ENCODE measurements around the gene PWP1.

The PWP1 gene

DNA sequence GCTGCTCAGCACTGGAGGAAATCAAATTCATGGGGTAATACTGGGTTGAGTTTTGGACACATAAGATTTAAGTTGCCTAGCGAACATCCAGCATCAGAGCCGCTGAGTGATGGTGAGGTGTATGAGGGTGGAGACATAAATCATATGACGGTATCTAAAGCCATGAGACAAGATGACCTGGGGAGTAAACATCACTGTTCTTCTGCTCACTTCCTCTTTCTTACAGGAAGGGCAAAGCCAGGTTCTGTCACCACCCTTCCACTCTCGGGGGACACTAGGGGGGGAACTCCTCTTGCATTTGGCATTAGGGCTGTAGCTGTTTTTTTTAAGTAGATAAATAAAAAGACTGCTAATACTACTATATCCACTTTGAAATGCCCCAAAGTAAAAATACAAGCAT lies 51.3 kb downstream of the PWP1 start:
- DNase-seq: peak in 1 of 2 donors; percentile 84

DNA sequence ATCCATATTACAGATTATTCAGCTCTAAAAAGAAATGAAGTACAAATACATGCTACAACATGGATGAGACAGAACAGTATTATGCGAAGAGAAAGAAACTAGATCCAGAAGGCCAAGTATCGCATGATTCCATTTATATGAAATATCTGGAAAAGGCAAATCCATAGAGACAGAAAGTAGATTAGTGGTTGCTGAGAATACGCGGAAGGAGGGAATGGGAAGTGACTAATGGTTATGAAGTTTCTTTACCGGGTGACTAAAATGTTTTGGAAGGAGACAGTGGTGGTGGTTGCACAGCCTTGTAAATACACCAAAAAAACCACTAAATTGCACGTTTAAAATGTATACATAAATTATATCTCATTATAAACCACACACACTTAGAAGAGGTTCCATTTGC lies 62.9 kb downstream of the PWP1 start:
- DNase-seq: no peak

DNA sequence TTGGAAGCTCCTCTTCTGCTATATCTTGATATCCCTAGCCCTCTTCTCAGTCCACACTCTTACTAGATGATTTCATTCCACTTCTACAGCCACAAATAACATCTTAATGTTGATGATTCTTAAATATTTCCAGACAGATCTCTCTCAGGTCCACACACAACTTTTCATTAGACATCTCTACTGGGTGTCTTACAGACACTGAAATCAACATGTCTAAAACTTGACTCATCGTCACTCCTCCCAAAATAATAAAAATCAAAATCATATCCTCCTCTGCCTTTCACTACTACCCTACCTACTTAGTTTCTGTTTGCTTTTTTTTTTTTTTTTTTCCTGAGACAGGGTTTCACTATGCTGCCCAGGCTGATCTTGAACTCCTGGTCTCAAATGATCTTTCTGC lies 63.5 kb downstream of the PWP1 start:
- DNase-seq: no peak

DNA sequence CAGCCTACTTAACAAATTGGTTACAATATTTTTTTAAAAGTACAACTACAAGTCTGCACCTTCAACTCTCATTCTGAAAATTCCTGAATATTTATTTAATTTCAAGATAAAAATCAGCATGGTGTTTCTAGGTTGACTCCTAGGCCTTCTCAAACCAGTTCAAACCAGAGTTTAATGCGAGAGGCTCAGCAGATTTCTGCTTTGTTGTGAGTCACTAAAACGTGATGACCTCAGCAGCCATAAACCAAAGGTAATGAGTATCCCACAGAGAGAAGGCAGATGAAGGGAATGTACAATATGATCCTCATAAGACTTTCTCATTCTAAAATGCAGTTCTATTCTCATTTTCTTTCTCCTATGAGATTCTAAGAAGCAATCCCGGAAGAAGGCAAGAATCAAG lies 73.8 kb downstream of the PWP1 start:
- peak in 1 of 2 donors; percentile 19 for DNase-seq

DNA sequence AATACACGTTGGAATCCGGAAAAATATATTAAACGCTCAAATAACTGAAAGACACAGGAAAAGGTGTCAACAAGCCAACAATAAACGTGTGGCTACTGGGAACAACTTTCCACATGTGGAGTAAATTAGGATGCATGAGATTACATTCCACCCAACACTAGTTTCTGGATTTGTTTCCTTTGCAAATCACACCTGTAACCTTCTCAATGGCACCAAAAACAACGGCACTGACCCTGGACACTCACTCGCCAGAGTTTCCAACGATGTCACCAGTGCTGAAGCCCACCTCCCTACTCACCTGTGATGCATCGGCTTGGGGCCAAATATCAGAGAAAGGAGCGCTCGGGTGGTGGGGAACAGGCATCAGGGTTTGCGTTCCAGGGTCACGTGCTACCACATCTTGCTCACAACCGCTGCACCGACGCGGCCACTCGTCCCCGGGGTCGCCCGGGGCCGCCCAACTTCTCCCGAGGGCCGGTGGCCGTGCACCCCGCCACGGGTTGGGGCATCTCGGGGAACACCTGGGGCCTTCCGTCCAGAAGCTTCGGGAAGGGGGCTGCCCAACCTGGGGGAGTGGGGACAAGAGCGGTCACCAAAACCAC lies 74.7 kb downstream of the PWP1 start:
- DNase-seq: peak in 1 of 2 donors; percentile 17

DNA sequence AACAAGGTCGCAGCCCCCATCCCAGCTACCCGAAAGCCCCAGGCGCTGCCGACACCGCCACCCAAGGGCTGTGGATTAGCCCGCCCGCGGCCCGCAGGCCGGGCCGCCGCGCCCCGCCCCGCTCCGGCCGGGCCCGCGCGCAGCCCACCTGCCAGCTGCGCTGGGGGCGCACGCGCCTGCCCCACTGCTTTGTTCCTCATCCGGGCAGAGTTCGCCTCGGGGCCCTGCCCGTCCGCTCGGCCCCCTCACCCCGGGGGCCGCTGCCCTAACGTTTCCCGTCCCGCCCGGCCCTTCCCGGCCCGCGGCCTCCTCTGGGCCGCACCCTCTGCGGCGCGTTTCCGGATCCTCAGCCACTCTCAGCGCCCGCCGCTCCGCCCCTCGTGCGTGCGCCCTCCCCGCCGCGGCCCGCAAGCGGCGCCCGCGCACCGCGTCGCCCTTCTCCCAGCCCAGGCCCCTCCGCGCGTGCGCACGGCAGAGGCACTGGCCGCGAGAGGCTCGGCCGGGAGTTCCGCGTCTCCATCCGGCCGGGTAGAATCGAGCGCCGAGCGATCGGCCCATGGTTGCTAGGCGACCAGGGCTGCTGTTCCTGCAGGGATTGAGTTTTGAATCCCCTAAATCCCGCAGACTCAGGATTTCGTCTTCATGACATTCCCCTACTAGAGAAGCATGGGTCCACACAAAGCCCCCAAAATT lies 75.4 kb downstream of the PWP1 start, which contains the start of gene PRDM4:
Gene PRDM4 (minus strand): TSS at position 329 of the 693 bp plus-strand sequence. CDS start 622 bp downstream, outside the sequence.
- DNase-seq: peak; percentile 92 to 94

DNA sequence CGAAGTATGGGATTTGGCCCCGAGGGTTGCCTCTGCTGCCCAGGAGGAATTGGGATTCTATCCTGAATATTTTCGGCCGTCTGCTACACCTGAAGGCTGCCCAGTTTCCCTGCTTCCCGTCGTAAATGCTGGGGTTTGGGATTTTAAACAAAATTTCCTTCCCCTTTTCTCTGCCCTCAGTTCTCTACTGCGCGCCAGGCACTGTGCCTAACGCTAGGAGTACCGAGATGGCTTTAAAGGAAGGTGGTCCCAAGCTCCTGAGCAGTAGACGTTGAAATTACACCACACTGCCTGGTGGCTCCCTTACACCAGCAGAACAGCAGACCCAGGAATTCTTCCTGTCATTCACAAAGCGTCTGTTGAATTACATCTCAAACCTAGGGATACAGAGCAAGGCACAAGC lies 75.9 kb downstream of the PWP1 start:
- no peak for DNase-seq
